SK-N-SH treated with all-trans-retinoic acid at 6 μM for 48 hours (cell line): ENCODE results near the gene IMMP2L.

Source experiments
- ATAC-seq: fragments of 200-7000 bp; cut with Tn5 transposase; 3 replicates; pipeline ENCODE4 v1.9.1; 2020; ENCODE audit warnings: mild to moderate bottlenecking, moderate library complexity
- BACH2 ChIP-seq: fragments of 250-450 bp; sonication (Bioruptor Pico); IDR thresholded peaks from 2 replicates; pipeline ENCODE4 v1.9.0; 2021; ENCODE audit warnings: mild to moderate bottlenecking, borderline replicate concordance
- CSDC2 ChIP-seq: fragments of 250-450 bp; sonication (Bioruptor Pico); IDR thresholded peaks from 2 replicates; pipeline ENCODE4 v1.5.0; 2020; ENCODE audit warnings: mild to moderate bottlenecking, moderate library complexity
- CSRNP3 ChIP-seq: fragments of 250-450 bp; sonication (Bioruptor Pico); IDR thresholded peaks from 2 replicates; pipeline ENCODE4 v1.5.1; 2021; ENCODE audit warnings: mild to moderate bottlenecking, moderate library complexity
- ESRRG ChIP-seq: fragments of 250-450 bp; sonication (Bioruptor Pico); IDR thresholded peaks from 2 replicates; pipeline ENCODE4 v1.6.1; 2021; ENCODE audit warnings: mild to moderate bottlenecking
- GLIS3 ChIP-seq: fragments of 250-450 bp; sonication (Bioruptor Pico); IDR thresholded peaks from 2 replicates; pipeline ENCODE4 v1.5.0; 2020; ENCODE audit warnings: mild to moderate bottlenecking, moderate library complexity
- ISL1 ChIP-seq: fragments of 250-450 bp; sonication (Bioruptor Pico); IDR thresholded peaks from 2 replicates; pipeline ENCODE4 v2.1.2; 2022; ENCODE audit warnings: mild to moderate bottlenecking, moderate library complexity
- OSR1 ChIP-seq: fragments of 250-450 bp; sonication (Bioruptor Pico); IDR thresholded peaks from 2 replicates; pipeline ENCODE4 v1.8.0; 2022; ENCODE audit warnings: moderate library complexity, mild to moderate bottlenecking, inconsistent platforms
- PATZ1 ChIP-seq: fragments of 250-450 bp; sonication (Bioruptor Pico); IDR thresholded peaks from 2 replicates; pipeline ENCODE4 v1.8.0; 2020; ENCODE audit warnings: mild to moderate bottlenecking, moderate library complexity, borderline replicate concordance
- POU6F1 ChIP-seq: fragments of 250-450 bp; sonication (Bioruptor Pico); IDR thresholded peaks from 2 replicates; pipeline ENCODE4 v1.8.0; 2021; ENCODE audit warnings: low read depth, mild to moderate bottlenecking, moderate library complexity, borderline replicate concordance
- PPARA ChIP-seq: fragments of 250-450 bp; sonication (Bioruptor Pico); IDR thresholded peaks from 2 replicates; pipeline ENCODE4 v1.5.0; 2020; ENCODE audit warnings: mild to moderate bottlenecking, borderline replicate concordance
- RARB ChIP-seq: fragments of 250-450 bp; sonication (Bioruptor Pico); IDR thresholded peaks from 2 replicates; pipeline ENCODE4 v1.8.0; 2021; ENCODE audit warnings: mild to moderate bottlenecking, moderate library complexity
- SNAI2 ChIP-seq: fragments of 250-450 bp; sonication (Bioruptor Pico); IDR thresholded peaks from 2 replicates; pipeline ENCODE4 v1.5.0; 2020; ENCODE audit warnings: mild to moderate bottlenecking, moderate library complexity
- TCF4 ChIP-seq: fragments of 250-450 bp; sonication (Bioruptor Pico); IDR thresholded peaks from 2 replicates; pipeline ENCODE4 v1.8.0; 2021; ENCODE audit warnings: mild to moderate bottlenecking, moderate library complexity, borderline replicate concordance
- TOX ChIP-seq: fragments of 250-450 bp; sonication (Bioruptor Pico); IDR thresholded peaks from 2 replicates; pipeline ENCODE4 v1.8.0; 2021; ENCODE audit warnings: mild to moderate bottlenecking, moderate library complexity, borderline replicate concordance
- TSHZ2 ChIP-seq: fragments of 250-450 bp; sonication (Bioruptor Pico); IDR thresholded peaks from 2 replicates; pipeline ENCODE4 v1.5.0; 2020; ENCODE audit warnings: mild to moderate bottlenecking, moderate library complexity
- ZC3H10 ChIP-seq: fragments of 250-450 bp; sonication (Bioruptor Pico); IDR thresholded peaks from 2 replicates; pipeline ENCODE4 v1.5.1; 2021; ENCODE audit warnings: mild to moderate bottlenecking, moderate library complexity
- ZFP3 ChIP-seq: fragments of 250-450 bp; sonication (Bioruptor Pico); IDR thresholded peaks from 2 replicates; pipeline ENCODE4 v1.5.0; 2020; ENCODE audit warnings: mild to moderate bottlenecking, moderate library complexity
- ZFP30 ChIP-seq: fragments of 450-650 bp; formaldehyde crosslinking; IDR thresholded peaks from 2 replicates; pipeline ENCODE4 v1.5.0; 2022; ENCODE audit warnings: mild to moderate bottlenecking, moderate library complexity
- ZNF565 ChIP-seq: fragments of 450-650 bp; formaldehyde crosslinking; conservative IDR thresholded peaks from 2 replicates; pipeline ENCODE4 v1.5.0; 2020; ENCODE audit warnings: low read depth, mild to moderate bottlenecking, moderate library complexity
- ZNF70 ChIP-seq: fragments of 450-650 bp; formaldehyde crosslinking; IDR thresholded peaks from 2 replicates; pipeline ENCODE4 v1.5.0; 2020; ENCODE audit warnings: mild to moderate bottlenecking, moderate library complexity
- ZNF8 ChIP-seq: fragments of 450-650 bp; formaldehyde crosslinking; IDR thresholded peaks from 2 replicates; pipeline ENCODE4 v1.5.0; 2020; ENCODE audit warnings: mild to moderate bottlenecking, moderate library complexity

Gene IMMP2L

GRCh38 chr7:111564078-111564477 lies 1.8 kb upstream of the IMMP2L start:
- TF ChIP-seq ESRRG (CRISPR knock-in tag) (no peak), RARB (CRISPR knock-in tag) (no peak), TCF4 (CRISPR knock-in tag) (no peak), ZC3H10 (CRISPR knock-in tag) (no peak), GLIS3 (CRISPR knock-in tag) (no peak), ZNF70 (CRISPR knock-in tag) (no peak), BACH2 (CRISPR knock-in tag) (no peak), ZNF565 (CRISPR knock-in tag) (no peak), TSHZ2 (CRISPR knock-in tag) (no peak), SNAI2 (no peak), ZFP3 (CRISPR knock-in tag) (no peak)
- no peak for ATAC-seq

GRCh38 chr7:111561654-111561903 lies 713 bp downstream of the IMMP2L start:
- no peak for TF ChIP-seq ZFP30 (CRISPR knock-in tag)
- TF ChIP-seq CSRNP3 (CRISPR knock-in tag) = no peak
- TF ChIP-seq ZFP3 (CRISPR knock-in tag) = no peak
- TF ChIP-seq SNAI2 = no peak
- no peak for TF ChIP-seq ZNF8 (CRISPR knock-in tag)
- no peak for TF ChIP-seq GLIS3 (CRISPR knock-in tag)
- no peak for TF ChIP-seq PPARA
- no peak for TF ChIP-seq ISL1 (CRISPR knock-in tag)
- ATAC-seq = peak; percentile 22

- peak; percentile 24 for ATAC-seq
- TF ChIP-seq TCF4 (CRISPR knock-in tag) = no peak
- TF ChIP-seq TSHZ2 (CRISPR knock-in tag) = no peak
- no peak for TF ChIP-seq OSR1 (CRISPR knock-in tag)
- no peak for TF ChIP-seq BACH2 (CRISPR knock-in tag)
- no peak for TF ChIP-seq RARB (CRISPR knock-in tag)
- TF ChIP-seq ZFP30 (CRISPR knock-in tag) = no peak
These were observed 1.3 kb downstream of the IMMP2L start for GRCh38 chr7:111560773-111561653.

GRCh38 chr7:111558991-111559390 lies 3.3 kb downstream of the IMMP2L start:
- peak; percentile 42 for ATAC-seq
- peak; percentile 96 for TF ChIP-seq TCF4 (CRISPR knock-in tag)
- TF ChIP-seq ZFP3 (CRISPR knock-in tag) = no peak
- TF ChIP-seq PATZ1 (CRISPR knock-in tag) = no peak
- TF ChIP-seq TOX (CRISPR knock-in tag) = no peak
- TF ChIP-seq ISL1 (CRISPR knock-in tag) = no peak
- no peak for TF ChIP-seq CSDC2 (CRISPR knock-in tag)
- no peak for TF ChIP-seq BACH2 (CRISPR knock-in tag)
- no peak for TF ChIP-seq ZNF8 (CRISPR knock-in tag)
- no peak for TF ChIP-seq PPARA
- TF ChIP-seq RARB (CRISPR knock-in tag) = no peak
- peak; percentile 40; the same call in 1 of the 2 replicates for TF ChIP-seq ZNF70 (CRISPR knock-in tag)
- 0 out of 2 replicates have a peak, but pooled peaks have one; percentile 45 for TF ChIP-seq ZNF565 (CRISPR knock-in tag)
- TF ChIP-seq POU6F1 = no peak
- TF ChIP-seq ESRRG (CRISPR knock-in tag) = no peak
- TF ChIP-seq ZFP30 (CRISPR knock-in tag) = no peak
- TF ChIP-seq SNAI2 = no peak
